ENCODE results near the gene PKIG. TPM values are rescaled to one million over a fixed set of nuclear protein-coding genes. Genes with fewer than 3 reads are reported as not detected.

PKIG gene
- total RNA-seq, 1 donor from 2014 or later = 42.0 TPM

DNA sequence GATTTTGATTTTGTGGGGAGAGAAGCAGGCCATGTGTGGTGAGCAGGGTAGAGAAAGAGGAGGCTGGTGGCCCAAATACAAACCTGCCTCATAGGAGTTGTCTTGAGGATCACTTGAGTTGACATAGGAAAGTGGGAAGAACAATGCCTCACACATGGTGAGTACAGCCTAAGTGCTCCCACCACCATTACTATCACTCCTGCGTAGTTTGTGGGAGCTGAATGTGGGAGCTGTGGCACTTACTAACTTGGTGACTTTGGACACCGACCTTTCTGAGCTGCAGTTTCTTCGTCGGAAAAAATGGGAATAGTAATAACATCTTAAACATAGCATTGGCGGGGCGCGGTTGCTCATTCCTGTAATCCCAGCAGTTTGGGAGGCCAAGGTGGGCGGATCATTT lies 35.0 kb upstream of the PKIG start:
- H3K4me3 Mint-ChIP-seq (ENCODE audit: unreplicated experiment) = no peak overlapping the region
- no peaks in the 10 kb centered on the region for H3K36me3 Mint-ChIP-seq (ENCODE audit: unreplicated experiment)
- TF ChIP-seq, protein P1, sequence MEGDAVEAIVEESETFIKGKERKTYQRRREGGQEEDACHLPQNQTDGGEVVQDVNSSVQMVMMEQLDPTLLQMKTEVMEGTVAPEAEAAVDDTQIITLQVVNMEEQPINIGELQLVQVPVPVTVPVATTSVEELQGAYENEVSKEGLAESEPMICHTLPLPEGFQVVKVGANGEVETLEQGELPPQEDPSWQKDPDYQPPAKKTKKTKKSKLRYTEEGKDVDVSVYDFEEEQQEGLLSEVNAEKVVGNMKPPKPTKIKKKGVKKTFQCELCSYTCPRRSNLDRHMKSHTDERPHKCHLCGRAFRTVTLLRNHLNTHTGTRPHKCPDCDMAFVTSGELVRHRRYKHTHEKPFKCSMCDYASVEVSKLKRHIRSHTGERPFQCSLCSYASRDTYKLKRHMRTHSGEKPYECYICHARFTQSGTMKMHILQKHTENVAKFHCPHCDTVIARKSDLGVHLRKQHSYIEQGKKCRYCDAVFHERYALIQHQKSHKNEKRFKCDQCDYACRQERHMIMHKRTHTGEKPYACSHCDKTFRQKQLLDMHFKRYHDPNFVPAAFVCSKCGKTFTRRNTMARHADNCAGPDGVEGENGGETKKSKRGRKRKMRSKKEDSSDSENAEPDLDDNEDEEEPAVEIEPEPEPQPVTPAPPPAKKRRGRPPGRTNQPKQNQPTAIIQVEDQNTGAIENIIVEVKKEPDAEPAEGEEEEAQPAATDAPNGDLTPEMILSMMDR (IDR thresholded peaks at IDR 0.05; ENCODE audit: partially characterized antibody, unreplicated experiment) = no peak
- H3K27me3 Mint-ChIP-seq (ENCODE audit: unreplicated experiment) = no peaks in the 10 kb centered on the region
- H3K9me3 Mint-ChIP-seq (ENCODE audit: unreplicated experiment) = no peaks in the 10 kb centered on the region
- no peak for DNase-seq
- no peaks in the 10 kb centered on the region for H3K4me1 Mint-ChIP-seq (ENCODE audit: low read depth, unreplicated experiment)
- H3K27ac Mint-ChIP-seq (ENCODE audit: unreplicated experiment) = no peak overlapping the region

DNA sequence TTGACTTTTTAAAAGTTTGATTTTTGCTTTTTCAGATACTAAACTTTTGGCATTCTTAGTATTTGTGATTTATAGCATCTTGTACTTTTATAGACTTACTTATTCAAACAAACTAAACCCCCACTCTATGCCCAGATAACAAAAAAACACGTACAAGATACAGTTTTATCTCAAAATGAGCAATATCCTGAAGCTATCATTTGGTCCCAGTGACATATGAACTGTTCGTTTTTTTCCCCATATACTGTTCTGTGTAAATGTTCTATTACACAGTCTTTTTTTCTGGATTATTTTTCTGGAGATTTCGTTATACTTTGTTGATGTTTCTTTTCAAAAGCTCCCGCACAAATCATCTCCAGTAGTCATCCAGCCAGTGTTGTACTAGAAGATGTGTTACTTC lies 33.3 kb upstream of the PKIG start:
- Mint-ChIP-seq H3K27ac (ENCODE audit: unreplicated experiment) (no peak overlapping the region), H3K36me3 (ENCODE audit: unreplicated experiment) (no peaks in the 10 kb centered on the region), H3K4me3 (ENCODE audit: unreplicated experiment) (no peak overlapping the region), H3K4me1 (ENCODE audit: low read depth, unreplicated experiment) (peaks cover 6% of the 10 kb centered on the region), H3K27me3 (ENCODE audit: unreplicated experiment) (no peaks in the 10 kb centered on the region), H3K9me3 (ENCODE audit: unreplicated experiment) (no peaks in the 10 kb centered on the region)
- DNase-seq = no peak
- TF ChIP-seq, protein P1 (IDR thresholded peaks at IDR 0.05; ENCODE audit: partially characterized antibody, unreplicated experiment) = no peak

DNA sequence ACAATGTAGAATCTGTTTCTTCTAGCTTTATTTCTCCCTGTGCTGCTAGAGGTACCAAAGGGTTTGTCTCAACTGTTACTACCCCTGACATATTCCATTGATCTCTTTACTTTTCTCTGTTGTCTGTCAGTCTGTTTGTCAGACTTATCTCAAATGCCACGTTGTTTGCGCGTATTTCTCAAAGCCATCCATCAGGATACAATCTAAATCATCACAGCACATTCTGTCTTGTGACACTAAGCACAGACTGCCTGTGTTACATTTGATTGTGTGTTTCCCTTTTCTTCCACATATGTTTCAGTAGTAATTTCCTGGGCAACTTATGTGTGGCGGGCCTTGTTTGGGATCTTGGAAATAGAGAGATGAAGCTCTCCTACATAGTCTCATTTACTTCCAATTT lies 30.3 kb upstream of the PKIG start:
- Mint-ChIP-seq H3K27me3 (ENCODE audit: unreplicated experiment) (no peaks in the 10 kb centered on the region), H3K27ac (ENCODE audit: unreplicated experiment) (no peak overlapping the region), H3K9me3 (ENCODE audit: unreplicated experiment) (no peaks in the 10 kb centered on the region), H3K4me1 (ENCODE audit: low read depth, unreplicated experiment) (peaks cover 6% of the 10 kb centered on the region), H3K36me3 (ENCODE audit: unreplicated experiment) (no peaks in the 10 kb centered on the region), H3K4me3 (ENCODE audit: unreplicated experiment) (no peak overlapping the region)
- DNase-seq = no peak
- TF ChIP-seq, protein P1 (IDR thresholded peaks at IDR 0.05; ENCODE audit: partially characterized antibody, unreplicated experiment) = no peak

DNA sequence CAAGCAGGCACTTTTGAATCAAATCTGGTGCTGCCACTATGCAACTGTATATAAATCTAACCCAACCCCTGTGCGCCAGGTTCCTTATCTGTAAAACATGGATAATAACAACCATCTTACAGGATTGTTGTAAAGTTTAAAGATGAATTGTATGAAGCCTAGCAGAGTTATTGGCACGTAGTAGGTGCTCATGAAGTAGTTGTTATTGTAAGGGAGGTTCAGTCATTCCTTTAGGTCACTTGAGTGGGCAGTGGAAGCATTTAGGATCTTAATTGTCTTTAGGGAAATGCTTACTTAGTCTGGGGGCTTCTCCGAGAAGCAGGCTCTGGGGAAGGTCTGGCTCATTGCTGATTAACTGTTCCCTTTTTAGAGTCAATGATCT lies 29.8 kb upstream of the PKIG start:
- DNase-seq = no peak
- Mint-ChIP-seq H3K36me3 (ENCODE audit: unreplicated experiment) (no peaks in the 10 kb centered on the region), H3K9me3 (ENCODE audit: unreplicated experiment) (no peaks in the 10 kb centered on the region), H3K4me1 (ENCODE audit: low read depth, unreplicated experiment) (peaks cover 6% of the 10 kb centered on the region), H3K4me3 (ENCODE audit: unreplicated experiment) (no peak overlapping the region), H3K27me3 (ENCODE audit: unreplicated experiment) (no peaks in the 10 kb centered on the region), H3K27ac (ENCODE audit: unreplicated experiment) (no peak overlapping the region)
- TF ChIP-seq, protein P1 (IDR thresholded peaks at IDR 0.05; ENCODE audit: partially characterized antibody, unreplicated experiment) = no peak

DNA sequence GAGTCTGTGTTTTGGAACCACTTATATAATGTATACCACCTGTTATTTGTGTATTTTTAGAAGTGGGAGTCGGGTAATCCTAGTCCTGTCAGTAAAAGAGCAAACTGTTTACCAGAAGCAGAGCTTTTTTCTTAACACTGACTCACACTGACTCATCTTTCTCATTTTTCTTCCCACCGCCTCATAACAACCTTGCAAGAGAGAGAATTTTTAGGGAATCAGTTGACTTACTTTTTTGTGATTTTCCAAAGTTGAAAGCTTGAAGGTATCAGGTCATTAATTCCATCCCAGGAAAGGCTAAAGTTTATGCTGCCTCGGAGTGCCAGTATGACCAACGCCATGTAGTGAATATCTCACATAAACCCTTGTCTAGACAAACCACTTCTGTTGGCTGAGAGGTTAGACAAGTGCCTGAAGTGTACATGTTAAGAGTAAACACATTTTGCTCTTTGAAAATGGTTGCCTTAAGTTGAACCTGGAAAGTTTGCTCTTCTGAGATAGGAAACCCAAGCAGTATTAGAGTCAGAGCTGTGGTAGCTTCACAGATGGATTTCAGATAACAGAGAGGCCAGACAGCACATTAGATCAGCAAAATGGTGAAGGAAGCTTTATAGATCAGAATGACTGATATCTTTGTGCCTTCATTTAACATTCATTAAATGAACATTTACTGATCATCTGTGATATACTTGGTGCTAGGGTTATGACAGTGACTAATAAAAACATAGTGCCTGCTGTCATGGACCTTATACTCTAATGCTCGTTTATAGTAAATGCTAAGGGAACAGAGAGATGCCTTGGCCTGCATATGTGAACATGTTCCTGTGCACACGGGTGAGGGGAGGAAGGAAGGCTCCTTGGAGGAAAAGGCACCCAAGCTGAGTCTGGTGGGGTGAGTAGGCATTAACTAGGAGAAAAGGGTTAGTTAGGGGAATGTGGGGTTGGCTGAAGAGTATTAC lies 29.1 kb upstream of the PKIG start:
- DNase-seq = no peak
- Mint-ChIP-seq H3K4me1 (ENCODE audit: low read depth, unreplicated experiment) (peaks cover 6% of the 10 kb centered on the region), H3K9me3 (ENCODE audit: unreplicated experiment) (no peaks in the 10 kb centered on the region), H3K27ac (ENCODE audit: unreplicated experiment) (no peak overlapping the region), H3K36me3 (ENCODE audit: unreplicated experiment) (no peaks in the 10 kb centered on the region), H3K4me3 (ENCODE audit: unreplicated experiment) (no peak overlapping the region), H3K27me3 (ENCODE audit: unreplicated experiment) (no peaks in the 10 kb centered on the region)
- TF ChIP-seq, protein P1 (IDR thresholded peaks at IDR 0.05; ENCODE audit: partially characterized antibody, unreplicated experiment) = no peak

Data from glutamatergic neuron (in vitro differentiated cells).